ENCODE results near the gene PARPBP. TPM values are rescaled to one million over a fixed set of nuclear protein-coding genes. Genes with fewer than 3 reads are reported as not detected.

PARPBP gene
- total RNA-seq, 3 donors from 2014 or later, result 1.1 to 3.9 (median 2.3) TPM

- Histone ChIP-seq H3K27ac (no peak within 1 kb of the TSS), H3K9me3 (no peaks in the 10 kb centered on the region), H3K4me3 (no peak within 1 kb of the TSS), H3K36me3 (no peaks in the 10 kb centered on the region), H3K4me1 (no peaks in the 10 kb centered on the region), H3K27me3 (no peaks in the 10 kb centered on the region)
- intact Hi-C loops (cut with DNase I; ENCODE audit: low total_unique reads), result loop anchor here (5.0 kb wide), 1 partner anchor 450 kb away; no protein-coding TSS in a partner anchor
- no peak for DNase-seq (ENCODE audit: low spot score in 2 of 2)
- TF ChIP-seq POLR2AphosphoS5 (IDR thresholded peaks at IDR 0.05) (no peak), POLR2A (IDR thresholded peaks at IDR 0.05) (no peak), CTCF (IDR thresholded peaks at IDR 0.05) (no peak)
Observed at GRCh38 chr12:102197789-102198188, 77.8 kb downstream of the PARPBP start, which contains the start of gene PMCH. PMCH (minus strand) TSS chr12:102197833; CDS start chr12:102197770, 63 bp downstream.

DNA sequence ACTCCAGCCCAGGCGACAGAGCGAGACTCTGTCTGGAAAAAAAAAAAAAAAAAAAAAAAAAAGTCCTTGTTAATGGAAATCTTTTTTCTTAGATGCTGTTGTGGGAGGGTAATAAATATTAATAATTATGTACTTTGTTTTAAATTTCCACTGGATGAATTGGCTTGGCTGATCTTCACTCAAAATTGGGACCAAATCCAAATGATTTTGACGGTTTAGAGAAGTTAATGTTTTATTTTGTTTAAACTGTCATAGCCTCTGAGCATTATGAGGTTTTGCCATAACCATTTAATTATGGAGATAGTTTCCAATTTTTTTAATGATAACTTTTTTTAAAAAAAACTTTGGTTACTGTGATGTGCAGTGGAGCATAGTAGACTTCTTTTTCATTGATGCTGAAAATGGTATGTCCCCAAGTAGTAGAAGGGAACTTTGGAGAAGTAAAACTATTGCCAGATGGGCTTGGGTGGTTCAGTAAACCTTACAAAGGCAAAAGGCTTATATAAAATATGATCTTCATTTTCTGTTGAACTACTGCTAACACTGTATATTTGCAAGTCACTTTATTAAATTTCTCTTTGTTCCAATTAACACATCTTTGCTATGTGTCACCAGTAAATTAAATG is 81.6 kb downstream of the PARPBP start:
- intact Hi-C loops (cut with DNase I; ENCODE audit: low total_unique reads), result no loop called here
- no peak overlapping the region for H3K4me3 ChIP-seq
- H3K27me3 ChIP-seq, result no peaks in the 10 kb centered on the region
- no peak overlapping the region for H3K27ac ChIP-seq
- no peak for DNase-seq (ENCODE audit: low spot score in 2 of 2)
- H3K36me3 ChIP-seq, result no peaks in the 10 kb centered on the region
- no peak for TF ChIP-seq POLR2AphosphoS5 (IDR thresholded peaks at IDR 0.05)
- TF ChIP-seq POLR2A (IDR thresholded peaks at IDR 0.05), result no peak
- no peak for TF ChIP-seq CTCF (IDR thresholded peaks at IDR 0.05)
- H3K9me3 ChIP-seq, result no peaks in the 10 kb centered on the region
- no peaks in the 10 kb centered on the region for H3K4me1 ChIP-seq

DNA sequence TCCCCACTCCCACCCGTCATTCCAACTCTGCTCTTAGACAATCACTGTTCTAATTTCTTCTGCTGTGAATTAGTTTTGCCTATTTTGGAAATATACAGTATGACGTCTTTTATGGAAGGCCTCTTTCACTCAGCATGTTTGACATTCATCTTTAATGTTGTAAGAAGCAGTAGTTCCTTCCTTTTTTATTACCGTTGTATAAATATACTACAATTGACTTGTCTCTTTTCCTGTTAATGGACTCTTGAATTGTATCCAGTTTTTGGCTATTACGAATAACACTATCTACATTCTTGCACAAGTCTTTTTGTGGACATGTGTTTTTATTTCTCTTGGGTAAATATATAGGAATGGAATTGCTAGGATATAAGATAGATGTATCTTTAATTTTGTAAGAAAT is 82.6 kb downstream of the PARPBP start:
- no peak for DNase-seq (ENCODE audit: low spot score in 2 of 2)
- Histone ChIP-seq H3K36me3 (no peaks in the 10 kb centered on the region), H3K9me3 (no peaks in the 10 kb centered on the region), H3K4me3 (no peak overlapping the region), H3K27ac (no peak overlapping the region), H3K27me3 (no peaks in the 10 kb centered on the region), H3K4me1 (no peaks in the 10 kb centered on the region)
- intact Hi-C loops (cut with DNase I; ENCODE audit: low total_unique reads), result no loop called here
- TF ChIP-seq CTCF (IDR thresholded peaks at IDR 0.05) (no peak), POLR2A (IDR thresholded peaks at IDR 0.05) (no peak), POLR2AphosphoS5 (IDR thresholded peaks at IDR 0.05) (no peak)

DNA sequence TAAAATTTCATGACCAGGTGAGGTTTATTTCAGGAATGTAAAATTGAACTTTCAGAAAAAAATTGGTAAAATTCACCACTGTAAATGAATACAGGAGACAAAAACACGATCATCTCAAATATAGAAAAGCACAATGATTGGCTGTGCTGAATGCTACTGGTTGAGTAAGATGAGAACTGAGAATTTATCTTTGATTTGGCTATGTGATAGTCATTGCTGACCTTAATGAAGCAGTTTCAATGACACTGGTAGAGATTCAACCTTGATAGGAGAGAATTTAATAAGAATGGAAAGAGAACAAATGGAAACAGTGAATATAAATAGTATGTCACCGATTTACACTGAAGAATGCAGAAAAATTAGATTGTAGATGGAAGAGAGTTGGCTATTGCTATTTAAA is 84.0 kb downstream of the PARPBP start:
- TF ChIP-seq POLR2A (IDR thresholded peaks at IDR 0.05) (no peak), POLR2AphosphoS5 (IDR thresholded peaks at IDR 0.05) (no peak), CTCF (IDR thresholded peaks at IDR 0.05) (no peak)

GRCh38 chr12:102215992-102216691 is 96.2 kb downstream of the PARPBP start:
- intact Hi-C loops (cut with DNase I; ENCODE audit: low total_unique reads), result no loop called here
- H3K4me3 ChIP-seq, result no peak overlapping the region
- TF ChIP-seq POLR2A (IDR thresholded peaks at IDR 0.05) (no peak), POLR2AphosphoS5 (IDR thresholded peaks at IDR 0.05) (no peak), CTCF (IDR thresholded peaks at IDR 0.05) (no peak)
- DNase-seq (ENCODE audit: low spot score in 2 of 2), result no peak
- no peak overlapping the region for H3K27ac ChIP-seq
- no peaks in the 10 kb centered on the region for H3K4me1 ChIP-seq
- H3K9me3 ChIP-seq, result no peaks in the 10 kb centered on the region
- no peaks in the 10 kb centered on the region for H3K36me3 ChIP-seq
- H3K27me3 ChIP-seq, result no peaks in the 10 kb centered on the region

More for the DNA sequence above, 84.0 kb downstream of the PARPBP start:
- Histone ChIP-seq H3K36me3 (no peaks in the 10 kb centered on the region), H3K27ac (no peak overlapping the region), H3K4me1 (no peaks in the 10 kb centered on the region), H3K27me3 (no peaks in the 10 kb centered on the region), H3K9me3 (peaks cover 0 to 7% of the 10 kb centered on the region in 2 donors), H3K4me3 (no peak overlapping the region)
- intact Hi-C loops (cut with DNase I; ENCODE audit: low total_unique reads), result no loop called here
- DNase-seq (ENCODE audit: low spot score in 2 of 2), result no peak
